NK-92 treated with Interleukin-12 subunit alpha and Interleukin-12 subunit beta, amount 100 ng/mL, for 24 hours (cell line): Measurements from ENCODE around the gene VWA7.
"Not testable (repeated sequence)": the region's sequence is repeated elsewhere in the genome, so short reads cannot be mapped to it uniquely, and the experiment has no call there.

Source experiments
- DNase-seq: peaks from one replicate; lab custom pipeline; 2025; lab: John Stamatoyannopoulos, UW

VWA7 gene

GRCh38 chr6:31801031-31801927, 24.2 kb upstream of the VWA7 start:
- not testable (repeated sequence) for DNase-seq

- no peak for DNase-seq
Observed at GRCh38 chr6:31799781-31800180, 22.7 kb upstream of the VWA7 start.

DNA sequence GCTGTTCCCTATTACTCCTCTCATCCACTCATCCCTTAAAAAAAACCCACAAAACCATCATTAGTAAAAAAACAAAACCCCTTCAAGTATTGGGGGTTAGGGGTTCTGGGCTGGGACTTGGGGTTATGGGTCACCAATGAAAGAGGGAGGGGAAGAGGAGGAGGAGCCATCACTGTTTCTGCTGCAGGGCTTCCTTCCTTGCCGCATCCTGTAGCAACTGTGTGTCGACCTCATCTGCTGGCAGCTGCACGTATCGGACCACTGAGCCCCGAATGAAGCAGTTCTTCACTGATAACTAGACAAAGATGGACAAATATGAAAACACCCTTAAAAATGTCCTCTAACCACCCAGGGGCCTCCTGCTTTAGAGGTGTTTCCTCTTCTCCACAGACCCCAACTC, 20.5 kb upstream of the VWA7 start:
- no peak for DNase-seq

- no peak for DNase-seq
Observed at GRCh38 chr6:31796993-31797385, 19.9 kb upstream of the VWA7 start.

DNA sequence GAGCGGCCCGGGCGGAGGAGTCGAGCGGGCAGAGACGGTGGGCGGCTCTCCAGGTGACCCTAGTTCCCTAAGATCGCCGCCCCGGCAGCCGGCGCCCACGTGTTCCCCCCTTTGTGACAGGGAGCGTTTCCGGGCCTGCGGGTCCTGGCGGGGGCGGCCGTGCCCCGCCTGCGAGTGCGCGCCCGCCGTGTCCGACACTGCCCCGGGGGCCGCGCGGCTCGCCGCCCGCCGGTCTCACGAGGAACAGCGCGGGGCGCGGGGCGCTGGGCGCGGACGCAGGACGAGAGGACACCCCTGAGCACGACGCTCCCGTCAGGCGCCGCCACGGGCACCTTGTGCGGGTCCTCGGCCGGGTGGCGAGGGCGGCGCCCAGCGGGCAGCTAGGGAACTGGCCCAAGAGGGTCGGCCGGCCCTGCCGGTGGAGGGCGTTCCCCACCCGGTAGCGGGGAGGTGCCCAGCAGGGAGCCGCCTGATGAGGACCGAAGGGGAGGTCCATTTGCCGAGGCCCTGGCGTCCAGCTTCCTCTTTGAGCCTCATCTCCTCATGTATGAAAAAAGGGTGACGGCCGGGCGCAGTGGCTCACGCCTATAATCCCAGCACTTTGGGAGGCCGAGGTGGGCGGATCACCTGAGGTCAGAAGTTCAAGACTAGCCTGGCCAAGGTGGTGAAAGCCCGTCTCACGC, 18.6 kb upstream of the VWA7 start, which contains the start of gene VARS1:
Gene VARS1 (minus strand): TSS at position 137 of the 683 bp plus-strand sequence. CDS start 535 bp downstream, outside the sequence.
- peak; percentile 79 for DNase-seq

DNA sequence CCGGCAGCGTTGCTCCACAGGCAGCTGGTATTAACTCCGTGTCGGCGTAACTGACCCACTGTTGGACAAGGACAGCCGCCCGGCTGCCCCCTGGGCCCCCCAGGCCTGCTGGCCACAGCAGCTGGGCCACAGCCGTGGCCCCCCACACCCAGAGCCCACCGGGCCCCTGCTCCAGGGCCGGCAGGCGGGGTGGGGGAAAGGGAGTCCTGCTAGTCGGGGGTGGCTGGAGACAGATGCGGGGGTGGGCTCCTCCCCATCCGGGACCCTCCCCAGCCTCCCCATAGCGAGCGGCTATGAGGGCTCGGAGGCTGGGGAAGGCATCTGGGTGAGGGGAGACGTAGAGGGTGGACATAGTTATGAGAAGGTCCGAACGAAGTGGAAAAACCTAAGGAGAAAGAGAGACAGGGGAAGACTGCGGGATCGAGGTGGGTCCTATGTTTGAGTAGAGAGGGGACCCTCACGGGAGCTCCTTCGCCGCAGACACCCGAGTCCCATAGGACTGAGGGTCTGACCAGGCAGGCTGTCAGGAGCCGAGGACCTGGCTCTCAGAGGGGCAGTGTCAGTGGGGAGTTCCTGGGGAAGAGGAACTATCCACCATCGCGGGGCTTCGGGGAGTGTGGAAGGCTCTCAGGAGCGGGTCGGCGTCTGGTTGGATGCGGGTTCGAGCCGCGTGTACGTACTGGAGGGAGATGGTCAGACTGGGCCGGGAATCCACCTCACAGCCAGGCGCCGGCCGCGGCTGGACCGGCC, 17.9 kb upstream of the VWA7 start:
- no peak for DNase-seq

GRCh38 chr6:31794294-31794865, 17.3 kb upstream of the VWA7 start:
- DNase-seq = no peak

DNA sequence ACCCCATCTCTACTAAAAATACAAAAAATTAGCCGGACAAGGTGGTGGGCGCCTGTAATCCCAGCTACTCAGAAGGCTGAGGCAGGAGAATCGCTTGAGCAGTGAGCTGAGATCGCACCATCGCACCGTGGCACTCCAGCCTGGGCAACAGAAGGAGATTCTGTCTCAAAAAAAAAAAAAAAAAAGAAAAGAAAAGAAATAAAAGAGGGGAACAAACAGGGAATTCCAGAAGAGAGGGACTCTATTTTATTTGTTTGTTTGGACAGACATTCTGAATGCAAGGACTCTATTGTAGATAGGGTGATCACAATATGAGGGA, 16.8 kb upstream of the VWA7 start:
- not testable (repeated sequence) for DNase-seq

- no peak for DNase-seq
Observed at GRCh38 chr6:31792761-31793171, 15.6 kb upstream of the VWA7 start.

GRCh38 chr6:31792090-31792374, 14.9 kb upstream of the VWA7 start:
- no peak for DNase-seq

DNA sequence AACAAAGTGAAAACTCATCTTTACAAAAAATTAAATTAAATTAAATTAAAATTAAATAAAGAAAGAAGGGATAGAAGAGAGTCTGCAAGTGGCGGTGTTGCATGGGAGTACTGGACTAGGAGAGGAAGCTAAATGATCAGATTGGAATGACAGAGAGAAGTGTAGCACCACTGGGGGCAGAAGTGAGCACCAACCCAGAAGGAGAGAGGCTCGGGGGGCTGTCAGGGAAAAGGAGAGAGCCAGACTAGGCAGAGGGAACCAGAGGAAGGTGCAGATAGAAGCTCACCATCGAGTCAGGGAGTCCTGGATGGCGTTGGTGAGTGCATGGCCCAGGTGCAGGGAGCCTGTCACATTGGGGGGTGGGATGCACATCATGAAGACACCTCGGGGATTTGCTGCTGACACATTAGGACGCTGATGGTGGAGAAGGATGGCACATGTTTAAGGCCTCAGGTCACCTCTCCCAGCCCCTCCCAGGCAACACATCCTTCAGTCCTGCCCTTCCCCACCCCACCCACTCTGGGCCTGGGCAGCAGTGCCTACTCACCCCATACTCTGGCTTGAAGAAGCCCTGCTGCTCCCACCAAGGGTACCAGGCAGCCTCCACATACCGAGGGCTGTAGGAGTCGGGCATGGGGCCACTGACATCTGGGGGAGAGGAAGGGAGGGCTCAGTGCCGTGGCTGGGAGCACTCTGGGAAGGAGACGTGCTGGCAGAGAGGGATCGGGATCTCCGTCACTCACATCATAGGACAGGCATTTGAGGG, 14.4 kb upstream of the VWA7 start:
- DNase-seq = no peak

- DNase-seq = no peak
Observed at GRCh38 chr6:31785475-31785874, 8.3 kb upstream of the VWA7 start.

GRCh38 chr6:31784098-31784925, 7.2 kb upstream of the VWA7 start:
- no peak for DNase-seq

- no peak for DNase-seq
Observed at GRCh38 chr6:31782126-31782855, 5.2 kb upstream of the VWA7 start.

GRCh38 chr6:31781244-31782125, 4.4 kb upstream of the VWA7 start:
- no peak for DNase-seq

DNA sequence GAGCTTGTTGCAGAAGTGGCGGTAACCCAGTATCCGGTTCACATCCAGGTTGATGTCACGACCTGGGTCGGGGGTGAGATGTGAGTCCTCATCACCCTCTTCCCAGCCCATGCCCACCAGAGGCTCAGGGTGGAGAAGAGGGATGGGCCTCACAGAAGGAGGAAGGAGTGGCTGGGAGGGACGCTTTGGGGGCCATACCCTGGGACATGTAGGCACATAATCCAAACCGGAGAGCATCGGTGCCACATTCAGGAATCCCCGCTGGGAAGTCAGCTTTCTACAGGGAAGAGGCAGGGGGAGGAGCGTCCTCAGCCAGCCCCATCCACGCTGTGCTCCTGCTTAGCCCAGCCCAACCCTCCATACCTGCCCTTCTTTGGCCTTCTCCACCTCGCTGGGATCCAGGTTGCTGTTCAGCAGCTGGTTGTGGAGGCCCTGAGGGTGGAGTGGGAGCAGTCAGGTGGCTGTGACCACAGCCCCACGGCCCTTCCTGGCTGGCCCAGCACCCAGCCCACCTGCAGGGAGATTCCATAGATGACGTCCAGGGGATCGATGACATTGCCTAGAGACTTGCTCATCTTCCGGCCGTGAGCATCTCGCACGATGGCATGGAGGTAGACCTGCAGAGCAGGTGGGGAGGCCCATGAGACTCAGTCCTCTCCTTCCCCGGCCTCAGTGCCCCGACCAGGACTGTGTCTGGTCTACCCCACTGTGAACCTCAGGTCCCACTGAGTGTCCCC, 3.5 kb upstream of the VWA7 start:
- DNase-seq = no peak

DNA sequence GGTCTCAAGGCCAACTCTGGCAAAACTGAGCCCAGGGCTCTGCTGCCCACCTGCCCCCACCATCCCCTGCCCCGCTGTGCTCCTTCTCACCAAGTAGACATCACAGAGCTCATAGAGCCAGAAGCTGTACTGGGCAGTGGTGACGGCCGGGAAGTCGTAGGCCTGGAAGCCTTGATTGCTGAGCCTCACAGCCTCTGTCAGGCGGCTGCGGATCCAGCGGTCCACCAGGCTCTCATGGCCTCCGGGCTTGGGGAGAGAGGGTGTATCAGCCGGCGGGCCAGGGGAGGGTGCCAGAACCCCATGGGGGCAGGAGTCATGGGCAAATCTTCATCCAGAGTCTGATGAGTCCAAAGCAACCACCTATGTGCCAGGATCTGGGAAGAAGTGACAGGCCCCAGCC, 2.8 kb upstream of the VWA7 start:
- DNase-seq = no peak
